Sigmoid colon (tissue), 7 donors: ENCODE results near the gene RTRAF. TPM values are rescaled to one million over a fixed set of nuclear protein-coding genes. Genes with fewer than 3 reads are reported as not detected.

Experiments used
- DNase-seq: peaks from one replicate; pipeline ENCODE4 v3.0.0-alpha.2; 2019
- H3K27ac ChIP-seq, 4 donors: fragments of 200-600 bp; sonication (generic); one replicate each; pipeline ENCODE4 v1.5.1; 2016 to 2019; ENCODE audit warnings: mild to moderate bottlenecking in 1 of 4
- H3K27me3 ChIP-seq, 3 donors: fragments of 200-600 bp; sonication (generic); one replicate each; pipeline ENCODE4 v1.5.1; 2019; ENCODE audit warnings: mild to moderate bottlenecking in 1 of 3
- H3K36me3 ChIP-seq, 4 donors: fragments of 200-600 bp; sonication (generic); one replicate each; pipeline ENCODE4 v1.5.1; 2016 to 2019
- H3K4me1 ChIP-seq, 4 donors: fragments of 200-600 bp; sonication (generic); one replicate each; pipeline ENCODE4 v1.5.1; 2017 to 2019
- H3K4me3 ChIP-seq, 4 donors: fragments of 200-600 bp; sonication (generic); one replicate each; pipeline ENCODE4 v1.5.1; 2017 to 2019; ENCODE audit warnings: mild to moderate bottlenecking in 2 of 4, moderate library complexity in 1 of 4
- H3K9me3 ChIP-seq, 4 donors: fragments of 200-600 bp in 3 of 4; sonication (generic) in 3 of 4; one replicate each; pipeline versions ENCODE4 v1.5.1 to v1.6.1; 2013 to 2019
- CTCF ChIP-seq, 4 experiments: fragments of 450-650 bp in 3 of 4; fragments of 200-600 bp in 1 of 4; IDR thresholded peaks; one replicate each; pipeline ENCODE4 v1.5.1; 2016 to 2019; ENCODE audit warnings: antibody characterized with exemption in 4 of 4, mild to moderate bottlenecking in 3 of 4, moderate library complexity in 2 of 4
- EP300 ChIP-seq, 4 donors: sonication (generic); formaldehyde crosslinking; IDR thresholded peaks; one replicate each; pipeline ENCODE4 v1.6.1; 2017; ENCODE audit warnings: antibody characterized with exemption in 4 of 4
- POLR2A ChIP-seq, 2 donors: fragments of 450-650 bp; IDR thresholded peaks; one replicate each; pipeline ENCODE4 v1.6.1; 2016; ENCODE audit warnings: antibody characterized with exemption in 2 of 2, mild to moderate bottlenecking in 2 of 2, moderate library complexity in 2 of 2
- POLR2AphosphoS5 ChIP-seq, 4 donors: sonication (generic); formaldehyde crosslinking; IDR thresholded peaks; one replicate each; pipeline ENCODE4 v1.6.1; 2017; ENCODE audit warnings: antibody characterized with exemption in 4 of 4
- WGBS, 2 donors: extraction: QIAGEN DNeasy Blood & Tissue Kit; methylation state at CpG; one replicate each; pipeline ENCODE4 v1.1.7; 2013; 5-methylcytosine and 5-hydroxymethylcytosine counted together
- intact Hi-C: fragments of 100-400 bp; cut with DNase I; formaldehyde crosslinking; loops from one replicate; pipeline ENCODE4 v1.15.1; 2023
- polyA plus RNA-seq, 3 donors: library from polyadenylated mRNA; stranded (reverse); fragments of 200-250 nt; gene quantifications; one replicate each; pipeline ENCODE4 v1.2.3, GENCODE V29; 2013
- total RNA-seq, 4 donors: library from RNA; depleted of rRNA; stranded (reverse); fragments of >200 nt; gene quantifications; one replicate each; pipeline ENCODE4 v1.1.0, GENCODE V29; 2016
- donor health status: healthy with polysubstance abuse.
- donor health status: Bipolar disorder and iron deficiency.
- donor health status: healthy.

Gene RTRAF
- total and polyA plus RNA-seq, 7 donors = 33.5 to 152 (median 76.0) TPM

GRCh38 chr14:52042371-52043289, 53.3 kb downstream of the RTRAF start:
- Histone ChIP-seq H3K27me3 (no peaks in the 10 kb centered on the region), H3K27ac (peak overlapping the region in 3 of 4 donors; percentile 12 to 85 (median 42)), H3K36me3 (peaks cover 3 to 47% (median 18%) of the 10 kb centered on the region in 4 donors), H3K9me3 (no peaks in the 10 kb centered on the region), H3K4me3 (no peak overlapping the region), H3K4me1 (peaks cover 0 to 56% (median 52%) of the 10 kb centered on the region in 4 donors)
- 41 to 61% methylated on average over 8 of the region's 8 CpGs for WGBS, 2 donors
- intact Hi-C loops = loop anchor here (2.0 to 5.0 kb wide), 2 partner anchors 26 to 35 kb away; partner anchors contain the start of gene NID2
- TF ChIP-seq EP300 (IDR thresholded peaks at IDR 0.05) (no peak), POLR2A (IDR thresholded peaks at IDR 0.05) (no peak), POLR2AphosphoS5 (IDR thresholded peaks at IDR 0.05) (no peak), CTCF (IDR thresholded peaks at IDR 0.05) (no peak)
- no peak for DNase-seq

- Histone ChIP-seq H3K36me3 (peaks cover 1 to 37% (median 8%) of the 10 kb centered on the region in 4 donors), H3K9me3 (no peaks in the 10 kb centered on the region), H3K4me1 (peaks cover 0 to 66% (median 62%) of the 10 kb centered on the region in 4 donors), H3K27me3 (no peaks in the 10 kb centered on the region), H3K4me3 (no peak overlapping the region), H3K27ac (peak overlapping the region in 1 of 4 donors; percentile 85)
- peak in 1 of 4 experiments; percentile 21 for TF ChIP-seq CTCF (IDR thresholded peaks at IDR 0.05)
- no peak for TF ChIP-seq POLR2AphosphoS5 (IDR thresholded peaks at IDR 0.05)
- DNase-seq = no peak
- intact Hi-C loops = loop anchor here (2.0 to 5.0 kb wide), 3 partner anchors 15 to 36 kb away; partner anchors contain the start of gene NID2
- WGBS, 2 donors = 48 to 66% methylated on average over 5 of the region's 5 CpGs
Measured at GRCh38 chr14:52043690-52044089, 54.3 kb downstream of the RTRAF start.

GRCh38 chr14:52044791-52045522, 55.6 kb downstream of the RTRAF start:
- peak; percentile 80 for DNase-seq
- Histone ChIP-seq H3K9me3 (no peaks in the 10 kb centered on the region), H3K4me1 (peaks cover 0 to 79% (median 75%) of the 10 kb centered on the region in 4 donors), H3K4me3 (no peak overlapping the region), H3K27me3 (no peaks in the 10 kb centered on the region), H3K27ac (peak overlapping the region; percentile 71 to 85 (median 74)), H3K36me3 (peaks cover 0 to 24% (median 5%) of the 10 kb centered on the region in 4 donors)
- 92 to 93% methylated on average over 11 of the region's 11 CpGs for WGBS, 2 donors
- intact Hi-C loops = loop anchor here (2.0 to 5.0 kb wide), 3 partner anchors 14 to 82 kb away; no protein-coding TSS in a partner anchor
- TF ChIP-seq CTCF (IDR thresholded peaks at IDR 0.05) (no peak), POLR2A (IDR thresholded peaks at IDR 0.05) (no peak), POLR2AphosphoS5 (IDR thresholded peaks at IDR 0.05) (peak; percentile 60 to 75 (median 66)), EP300 (IDR thresholded peaks at IDR 0.05) (peak in 2 of 4 donors; percentile 37 to 51)

GRCh38 chr14:52046376-52046917, 57.1 kb downstream of the RTRAF start:
- H3K9me3 ChIP-seq = no peaks in the 10 kb centered on the region
- H3K4me3 ChIP-seq = no peak overlapping the region
- peaks cover 0 to 9% (median 1%) of the 10 kb centered on the region in 4 donors for H3K36me3 ChIP-seq
- DNase-seq = no peak
- intact Hi-C loops = loop anchor here (5.0 kb wide), 1 partner anchor 81 kb away; no protein-coding TSS in a partner anchor
- H3K4me1 ChIP-seq = peaks cover 0 to 94% (median 88%) of the 10 kb centered on the region in 4 donors
- peak overlapping the region; percentile 42 to 85 (median 74) for H3K27ac ChIP-seq
- WGBS, 2 donors = 57 to 80% methylated on average over 2 of the region's 2 CpGs
- H3K27me3 ChIP-seq = no peaks in the 10 kb centered on the region
- peak in 3 of 4 donors; percentile 32 to 63 (median 54) for TF ChIP-seq POLR2AphosphoS5 (IDR thresholded peaks at IDR 0.05)
- no peak for TF ChIP-seq CTCF (IDR thresholded peaks at IDR 0.05)
- TF ChIP-seq EP300 (IDR thresholded peaks at IDR 0.05) = no peak
- TF ChIP-seq POLR2A (IDR thresholded peaks at IDR 0.05) = no peak
